Measurements from ENCODE around the gene NAA35.

The NAA35 gene

DNA sequence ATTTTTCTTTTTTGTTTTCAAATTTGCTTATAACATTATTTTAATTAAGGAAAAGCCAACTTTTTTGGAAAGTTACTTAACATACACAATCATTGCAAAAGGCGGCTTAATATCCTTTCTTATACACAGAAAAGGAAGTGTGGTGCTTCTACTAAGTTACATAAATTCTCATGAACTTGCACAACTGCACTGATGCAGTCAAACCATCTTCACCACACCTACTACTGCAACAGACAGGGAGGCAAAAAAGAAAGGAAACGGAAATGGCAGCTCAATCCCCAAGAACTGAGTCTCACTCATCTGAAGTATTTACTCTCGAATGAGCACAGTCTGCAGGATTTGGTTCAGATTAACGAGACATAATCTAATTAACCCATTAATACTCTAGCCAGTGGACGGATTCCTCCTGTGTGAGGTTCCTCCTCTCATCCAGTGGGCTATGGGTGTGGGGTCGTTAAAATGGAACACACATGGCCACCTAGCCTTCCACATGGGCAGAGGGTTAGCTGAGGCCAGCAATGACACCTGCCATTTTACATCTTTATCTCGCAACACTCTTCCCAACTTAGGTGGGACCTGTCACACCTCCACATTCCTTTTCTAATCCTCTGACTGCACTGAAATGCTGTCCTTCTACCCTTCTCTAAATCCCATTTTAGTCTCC lies 128.4 kb downstream of the NAA35 start:
- H3K27ac ChIP-seq (ENCODE audit: insufficient read depth in 1 of 2, low read depth in 1 of 2, low read length in 2 of 2, poor library complexity in 1 of 2, severe bottlenecking in 2 of 2): no peak overlapping the region
- CTCF ChIA-PET: no interaction called here
- peak in 2 of 3 donors; percentile 6 for DNase-seq
- H3K36me3 ChIP-seq (ENCODE audit: control insufficient read depth in 4 of 4, insufficient read depth in 4 of 4, low read length in 3 of 4): peaks cover 0 to 7% (median 0%) of the 10 kb centered on the region in 4 experiments
- WGBS (ENCODE audit: insufficient coverage): 94% methylated on average over 2 of the region's 7 CpGs
- H3K27me3 ChIP-seq (replicated peaks in 2 of 5; ENCODE audit: control insufficient read depth in 4 of 5, insufficient read depth in 5 of 5, low read length in 4 of 5): no peaks in the 10 kb centered on the region
- peaks cover 0 to 3% (median 0%) of the 10 kb centered on the region in 4 experiments for H3K4me1 ChIP-seq (ENCODE audit: control extremely low read depth in 1 of 4, control insufficient read depth in 4 of 4, insufficient read depth in 4 of 4, low read length in 3 of 4)
- no peak overlapping the region for H3K4me3 ChIP-seq (ENCODE audit: control insufficient read depth in 1 of 7, extremely low read depth in 1 of 7, insufficient read depth in 4 of 7, low read depth in 2 of 7, low read length in 6 of 7)
- no peaks in the 10 kb centered on the region for H3K9me3 ChIP-seq (ENCODE audit: control extremely low read depth in 1 of 5, control insufficient read depth in 4 of 5, insufficient read depth in 2 of 5, low read depth in 1 of 5, low read length in 4 of 5)
- POLR2A ChIA-PET: no interaction called here
